HG02852 (cell line): ENCODE measurements around the gene OR7G1.

Experiments used
- ATAC-seq: cut with Tn5 transposase; IDR thresholded peaks from one replicate; pipeline ENCODE4 v1.9.1; 2021; ENCODE audit warnings: mild to moderate bottlenecking, moderate library complexity; ENCODE audit not compliant: unreplicated experiment

The OR7G1 gene

GRCh38 chr19:9115307-9115813 is at the start of gene OR7G1:
OR7G1 (minus strand) TSS chr19:9115763; CDS start chr19:9115763, 0 bp downstream.
- no peak for ATAC-seq

GRCh38 chr19:9165261-9165660 is 49.7 kb upstream of the OR7G1 start:
- ATAC-seq, result no peak

DNA sequence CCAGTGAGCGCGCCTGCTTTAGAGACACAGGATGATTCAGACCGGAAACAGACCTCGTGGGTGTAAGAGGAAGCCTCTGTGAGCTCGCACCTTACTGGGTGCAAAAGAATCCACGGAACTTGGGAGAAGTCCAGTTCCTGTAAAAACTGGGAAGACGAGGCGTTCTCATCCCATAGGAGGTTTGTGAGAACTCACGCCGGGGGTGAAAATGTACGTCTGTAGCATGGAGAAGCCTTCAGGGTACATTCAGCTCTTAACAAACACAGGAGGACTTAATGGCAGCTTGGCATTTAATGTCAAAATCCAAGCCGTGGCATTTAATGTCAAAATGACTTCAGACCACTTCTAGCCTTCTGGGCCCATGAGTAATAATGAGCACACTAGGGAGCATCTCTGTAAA is 45.9 kb upstream of the OR7G1 start:
- no peak for ATAC-seq

GRCh38 chr19:9159891-9160290 is 44.3 kb upstream of the OR7G1 start:
- no peak for ATAC-seq

DNA sequence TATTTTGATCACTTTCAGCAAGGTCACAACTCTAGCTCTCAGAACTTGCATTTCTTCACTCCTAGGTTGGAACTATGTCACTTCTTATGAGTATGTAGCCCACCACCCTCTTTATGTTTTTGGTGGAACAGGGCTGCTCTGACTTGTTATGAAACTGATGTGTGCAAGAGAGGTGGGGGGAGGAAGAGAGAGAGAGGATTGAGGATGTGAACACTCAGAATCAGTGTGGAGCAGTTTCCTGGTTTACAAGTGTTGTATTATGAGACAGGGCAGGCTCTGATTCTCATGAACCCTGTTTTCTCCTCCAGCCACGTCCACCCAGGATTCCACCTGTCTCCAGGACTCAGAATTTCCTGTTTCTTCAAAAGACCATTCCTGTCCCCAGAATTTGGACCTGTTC is 40.7 kb upstream of the OR7G1 start:
- ATAC-seq, result no peak

DNA sequence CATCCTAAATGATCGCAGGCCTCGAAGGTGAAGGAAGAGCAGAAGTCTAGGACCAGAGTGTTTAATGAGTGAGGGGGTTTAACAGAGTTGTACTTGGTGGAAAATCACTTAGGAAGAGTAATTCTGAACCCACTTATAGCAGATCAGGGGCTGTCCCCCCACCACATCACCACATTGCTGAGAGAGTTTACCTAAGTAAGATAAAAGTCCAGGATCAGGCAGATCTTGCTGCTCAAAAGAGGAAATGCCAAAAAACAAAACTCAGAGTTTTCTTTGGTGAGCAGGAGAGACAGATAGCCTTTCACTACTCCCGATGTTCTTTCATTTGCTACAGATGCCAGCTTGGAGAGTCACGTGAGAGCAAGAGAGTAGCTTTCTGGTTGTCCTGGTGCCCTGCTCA is 40.0 kb upstream of the OR7G1 start:
- ATAC-seq, result no peak

- no peak for ATAC-seq
Measured at GRCh38 chr19:9151367-9151766, 35.8 kb upstream of the OR7G1 start.

GRCh38 chr19:9150650-9151049 is 35.1 kb upstream of the OR7G1 start:
- ATAC-seq, result no peak

DNA sequence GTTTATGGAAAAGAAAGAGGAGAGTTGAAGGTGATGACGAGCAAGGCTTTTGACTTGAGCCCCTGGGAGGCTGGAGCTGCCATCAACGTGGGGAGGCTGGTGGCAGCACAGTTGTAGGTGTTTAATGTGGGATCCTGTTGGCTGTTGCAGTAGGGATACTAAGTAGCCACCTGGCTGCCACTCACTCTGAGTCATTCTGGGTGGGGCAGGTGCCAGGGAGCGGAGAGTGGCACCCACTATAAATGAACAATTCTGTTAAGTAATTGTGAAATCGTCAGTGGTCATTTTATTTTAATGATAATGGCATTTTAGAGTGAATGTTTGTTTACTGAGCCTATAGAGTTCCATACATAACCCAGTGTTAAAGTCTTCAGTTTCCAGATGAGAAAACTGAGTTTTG is 34.4 kb upstream of the OR7G1 start:
- ATAC-seq, result no peak

GRCh38 chr19:9148697-9149096 is 33.1 kb upstream of the OR7G1 start:
- ATAC-seq, result no peak

DNA sequence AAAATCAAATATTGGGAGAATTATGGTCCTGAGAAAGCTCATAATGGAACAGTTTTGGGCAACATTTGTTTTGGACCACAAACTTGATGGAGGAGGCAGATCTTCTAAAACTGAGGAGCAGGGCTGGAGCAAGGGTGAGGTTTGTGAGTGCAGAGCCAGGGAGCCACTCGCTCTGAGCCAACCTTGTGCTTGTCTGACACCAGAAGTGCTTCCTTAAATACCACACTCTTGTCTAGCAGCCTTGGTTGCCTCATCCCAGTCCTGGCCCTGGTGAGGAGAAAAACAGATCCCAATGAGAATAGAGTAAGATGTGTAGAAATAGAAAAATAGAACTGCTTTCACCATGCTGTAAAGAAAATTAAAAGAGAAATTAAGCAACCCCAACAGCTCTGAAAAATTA is 31.3 kb upstream of the OR7G1 start:
- ATAC-seq, result no peak

DNA sequence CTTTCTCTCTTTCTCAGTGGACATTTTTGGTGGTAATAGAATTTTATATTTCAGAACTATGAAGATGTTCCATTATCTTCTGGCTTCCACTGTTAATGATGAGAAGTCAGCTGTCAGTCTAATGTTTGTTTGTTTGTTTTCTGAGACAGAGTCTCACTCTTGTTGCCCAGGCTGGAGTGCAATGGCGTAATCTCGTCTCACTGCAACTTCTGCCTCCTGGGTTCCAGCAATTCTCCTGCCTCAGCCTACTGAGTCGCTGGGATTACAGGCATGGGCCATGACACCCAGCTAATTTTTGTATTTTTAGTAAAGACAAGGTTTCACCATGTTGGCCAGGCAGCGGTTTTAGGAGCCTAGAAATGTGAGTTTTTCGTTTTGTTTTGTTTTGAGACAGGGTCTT is 29.4 kb upstream of the OR7G1 start:
- ATAC-seq, result no peak

DNA sequence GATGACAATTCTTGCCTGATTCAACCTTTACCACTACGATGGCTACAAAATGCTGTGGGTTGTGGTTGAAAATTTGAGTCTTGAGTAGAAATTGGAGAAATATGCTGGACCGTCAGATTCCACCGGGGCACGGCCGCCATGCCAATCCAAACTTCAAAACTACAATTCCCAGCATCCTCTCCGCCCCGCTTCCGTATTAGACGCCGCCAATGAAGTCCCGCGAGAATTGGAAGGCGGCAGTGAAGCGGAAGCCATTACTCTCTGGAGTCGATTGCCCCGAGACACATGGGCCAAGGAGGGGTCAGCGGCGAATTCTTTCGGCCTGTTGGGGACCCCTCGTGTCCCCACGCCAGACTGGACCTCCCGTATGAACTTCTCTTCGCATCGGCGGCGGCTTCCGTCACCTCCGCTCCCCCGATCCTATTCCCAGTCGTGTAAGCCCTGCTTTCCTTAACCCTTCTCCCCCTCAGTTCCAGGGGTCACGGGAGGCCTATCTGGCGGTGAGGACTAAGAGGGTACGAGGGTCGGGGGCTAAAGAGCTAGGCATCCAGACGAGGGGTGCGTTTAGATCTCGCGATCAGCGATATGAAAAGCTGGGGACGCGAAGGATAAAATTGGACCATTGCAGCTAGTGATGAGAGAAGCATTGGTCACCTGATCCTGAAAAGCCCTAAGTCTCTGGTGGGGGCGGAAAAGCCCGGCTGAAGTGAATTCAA is 24.8 kb upstream of the OR7G1 start, which contains the start of gene ZNF317:
ZNF317 (plus strand) TSS at position 239 of the 716 bp plus-strand sequence. CDS start 15,620 bp downstream, outside the sequence.
- ATAC-seq, result peak; percentile 89

DNA sequence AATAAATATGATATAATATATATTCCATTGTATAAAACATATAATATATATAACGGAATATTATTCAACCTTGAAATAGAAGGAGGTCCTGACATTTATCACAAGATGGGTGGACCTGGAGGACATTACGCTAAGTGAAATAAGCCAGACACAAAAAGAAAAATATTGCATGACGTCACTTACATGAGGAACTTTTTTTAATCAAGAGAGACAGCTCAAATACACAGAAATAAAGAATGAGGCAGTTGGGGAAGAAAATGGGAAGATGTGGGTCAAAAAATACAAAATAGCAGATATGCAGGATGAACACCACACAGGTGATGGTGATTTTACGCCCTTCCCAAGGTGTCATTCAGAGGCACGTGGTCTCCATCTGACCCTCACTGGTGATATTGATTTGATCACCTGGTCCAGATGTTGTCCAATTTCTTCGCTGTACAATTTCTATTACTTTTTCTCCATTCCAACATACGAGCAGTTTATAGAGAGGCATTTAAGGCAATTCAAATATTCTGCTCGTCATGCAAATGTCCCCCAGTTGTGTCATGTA is 24.1 kb upstream of the OR7G1 start:
- peak; percentile 10 for ATAC-seq

DNA sequence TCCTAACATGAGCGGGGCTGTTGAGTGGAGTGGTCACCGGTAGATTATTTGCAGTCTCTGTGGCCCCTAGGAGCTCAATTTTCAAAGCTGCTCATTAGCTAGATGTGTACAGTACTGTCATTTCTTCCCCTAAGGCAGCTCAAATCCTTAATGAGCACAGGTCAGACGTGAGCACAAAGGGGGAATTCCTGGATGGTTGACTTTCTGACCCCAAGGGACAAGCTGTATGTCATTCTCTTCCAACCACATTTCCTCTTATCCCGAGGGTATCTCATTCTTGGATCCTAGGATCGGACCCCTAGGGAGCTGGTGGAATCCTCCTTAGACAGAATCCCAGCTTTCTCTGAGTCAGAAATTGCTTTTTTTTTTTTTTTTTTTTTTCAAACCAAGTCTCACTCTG is 16.9 kb upstream of the OR7G1 start:
- no peak for ATAC-seq

- no peak for ATAC-seq
Measured at GRCh38 chr19:9130965-9131364, 15.4 kb upstream of the OR7G1 start.

DNA sequence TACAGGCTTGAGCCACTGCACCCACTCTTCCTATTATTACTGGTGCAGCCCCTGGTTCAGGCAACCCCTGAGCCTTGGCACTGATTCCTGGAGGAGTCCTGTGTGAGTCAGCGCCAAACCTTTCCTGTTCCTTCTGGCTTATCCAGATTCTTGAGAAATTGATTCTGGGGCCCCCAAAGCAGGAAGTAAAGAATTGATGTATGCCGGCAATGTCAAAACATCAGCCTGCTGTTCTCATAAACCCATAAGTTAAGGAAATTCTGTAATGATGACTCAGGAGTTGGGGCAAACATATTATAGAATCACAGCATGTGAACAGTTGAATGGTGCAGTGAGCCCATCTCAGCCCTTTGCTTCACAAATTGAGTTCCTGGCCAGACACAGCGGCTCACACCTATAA is 12.6 kb upstream of the OR7G1 start:
- no peak for ATAC-seq

DNA sequence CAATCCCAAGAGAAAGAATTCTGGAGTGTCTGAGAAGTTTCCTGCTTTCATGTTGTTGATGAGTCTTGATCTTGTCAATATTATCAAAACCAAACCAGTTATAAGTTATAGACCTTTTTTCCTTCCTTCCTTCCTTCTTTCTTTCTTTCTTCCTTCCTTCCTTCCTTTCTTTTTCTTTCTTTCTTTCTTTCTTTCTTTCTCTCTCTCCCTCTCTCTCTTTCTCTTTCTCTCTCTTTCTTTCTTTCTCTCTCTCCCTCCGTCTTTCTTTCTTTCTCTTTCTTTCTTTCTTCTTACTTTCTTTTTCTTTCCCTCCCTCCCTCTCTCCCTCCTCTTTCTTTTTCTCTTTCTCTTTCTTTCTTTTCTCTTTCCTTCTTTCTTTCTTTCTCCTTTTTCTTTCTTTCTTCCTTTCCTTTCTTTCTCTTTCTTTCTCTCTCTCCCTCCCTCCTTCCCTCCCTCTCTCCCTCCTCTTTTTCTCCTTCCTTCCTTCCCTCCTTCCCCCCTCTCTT is 11.4 kb upstream of the OR7G1 start, which contains the start of gene OR7G3:
OR7G3 (minus strand) TSS at position 51 of the 506 bp plus-strand sequence; CDS start at position 51, 0 bp downstream.
- ATAC-seq, result no peak

GRCh38 chr19:9116547-9116946 is 984 bp upstream of the OR7G1 start:
- no peak for ATAC-seq

DNA sequence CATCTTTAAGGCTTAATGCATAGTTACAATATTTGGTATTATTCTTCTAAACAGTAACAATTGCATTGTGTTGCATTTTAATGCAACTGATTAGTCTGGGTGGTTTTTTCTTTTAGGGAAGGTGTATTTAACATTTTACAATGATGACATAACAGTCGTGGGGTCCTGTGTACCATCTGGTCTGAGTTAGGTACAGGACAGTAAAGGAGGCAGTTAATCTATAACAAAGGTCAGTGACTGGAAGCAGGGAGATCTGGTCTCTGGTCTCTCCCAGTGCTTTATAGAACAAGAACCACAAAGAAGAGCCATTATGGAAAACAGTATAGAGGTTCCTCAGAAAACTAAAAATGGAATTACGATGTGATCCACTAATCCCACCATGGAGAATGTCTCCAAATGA is 5.6 kb downstream of the OR7G1 start:
- no peak for ATAC-seq

DNA sequence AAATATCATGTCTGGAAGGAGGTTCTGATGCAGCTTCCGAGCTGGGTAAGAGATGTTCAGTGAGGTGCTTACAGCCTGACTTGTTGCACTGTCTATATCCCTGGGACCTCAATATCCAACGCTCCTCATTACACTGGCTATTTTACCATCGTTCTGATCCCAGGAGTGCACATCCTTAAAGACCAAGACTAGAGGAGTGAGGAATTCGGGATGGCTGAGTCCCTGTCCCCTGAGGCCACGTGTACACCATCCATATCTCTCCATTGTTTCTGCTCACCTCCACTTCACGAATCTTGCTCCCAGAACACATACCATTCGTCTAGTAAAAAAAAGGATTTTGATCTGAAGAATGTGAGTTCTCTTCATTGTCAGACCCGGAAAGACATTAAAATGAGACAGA is 8.2 kb downstream of the OR7G1 start, which contains the start of gene OR7G2:
OR7G2 (minus strand) TSS at position 101 of the 400 bp plus-strand sequence. CDS start 4,232 bp downstream, outside the sequence.
- no peak for ATAC-seq

DNA sequence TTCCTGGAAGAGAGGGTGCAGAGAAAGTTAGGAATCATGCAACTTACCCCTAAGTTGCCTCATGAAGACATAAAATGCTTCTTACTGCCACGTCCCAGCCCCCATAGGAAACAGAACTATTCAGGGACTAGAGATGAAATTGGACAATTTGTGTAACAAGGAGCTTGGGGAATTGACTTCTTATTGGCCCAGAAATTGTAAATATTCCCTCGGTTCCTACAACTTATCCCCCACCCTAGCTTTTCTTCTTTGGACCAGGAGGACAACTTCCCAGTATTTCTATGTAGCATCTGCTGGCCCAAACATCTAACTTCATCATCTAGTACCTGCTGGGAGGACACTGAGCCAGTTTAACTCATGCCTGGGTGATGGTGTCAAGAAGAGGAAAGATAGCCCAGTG is 28.8 kb downstream of the OR7G1 start, which contains the start of gene OR1M1:
OR1M1 (plus strand) TSS at position 301 of the 400 bp plus-strand sequence. CDS start 6,184 bp downstream, outside the sequence.
- no peak for ATAC-seq
